ENCODE measurements around the gene COLEC12. TPM values are rescaled to one million over a fixed set of nuclear protein-coding genes. Genes with fewer than 3 reads are reported as not detected.

COLEC12 gene
- total RNA-seq, 4 donors from 2014 or later = 1.4 to 12.2 (median 4.0) TPM

GRCh38 chr18:461762-462161, 38.7 kb downstream of the COLEC12 start:
- Histone ChIP-seq H3K4me3 (no peak overlapping the region), H3K9me3 (no peaks in the 10 kb centered on the region), H3K27ac (no peak overlapping the region), H3K36me3 (no peaks in the 10 kb centered on the region), H3K4me1 (peaks cover 0 to 19% (median 4%) of the 10 kb centered on the region in 3 donors), H3K27me3 (peaks cover 0 to 6% (median 0%) of the 10 kb centered on the region in 4 donors)
- 57 to 64% methylated on average over 2 of the region's 2 CpGs for WGBS, 2 donors
- TF ChIP-seq POLR2A (IDR thresholded peaks at IDR 0.05) = no peak
- no peak for TF ChIP-seq CTCF (IDR thresholded peaks at IDR 0.05)
- no peak for DNase-seq
- intact Hi-C loops (cut with DNase I) = no loop called here

- DNase-seq = no peak
- no peaks in the 10 kb centered on the region for H3K36me3 ChIP-seq
- no peak overlapping the region for H3K4me3 ChIP-seq
- intact Hi-C loops (cut with DNase I) = no loop called here
- H3K27me3 ChIP-seq = peaks cover 0 to 6% (median 0%) of the 10 kb centered on the region in 4 donors
- H3K4me1 ChIP-seq = peaks cover 0 to 22% (median 4%) of the 10 kb centered on the region in 3 donors
- H3K9me3 ChIP-seq = no peaks in the 10 kb centered on the region
- TF ChIP-seq CTCF (IDR thresholded peaks at IDR 0.05) (no peak), POLR2A (IDR thresholded peaks at IDR 0.05) (no peak)
- no peak overlapping the region for H3K27ac ChIP-seq
- 81 to 92% methylated on average over 5 to 6 of the region's 6 CpGs for WGBS, 2 donors
Measured at GRCh38 chr18:460791-461190, 39.7 kb downstream of the COLEC12 start.

- WGBS, 2 donors = 54 to 75% methylated on average over 14 of the region's 14 CpGs
- no peak overlapping the region for H3K27ac ChIP-seq
- TF ChIP-seq CTCF (IDR thresholded peaks at IDR 0.05) (no peak), POLR2A (IDR thresholded peaks at IDR 0.05) (no peak)
- H3K27me3 ChIP-seq = peaks cover 0 to 6% (median 0%) of the 10 kb centered on the region in 4 donors
- DNase-seq = no peak
- no peaks in the 10 kb centered on the region for H3K9me3 ChIP-seq
- peaks cover 0 to 22% (median 4%) of the 10 kb centered on the region in 3 donors for H3K4me1 ChIP-seq
- intact Hi-C loops (cut with DNase I) = loop anchor here (10.0 kb wide), 1 partner anchor 165 kb away; no protein-coding TSS in a partner anchor
- H3K36me3 ChIP-seq = no peaks in the 10 kb centered on the region
- no peak overlapping the region for H3K4me3 ChIP-seq
Measured at GRCh38 chr18:459814-460593, 40.5 kb downstream of the COLEC12 start.

- WGBS, 2 donors = 61 to 67% methylated on average over 12 of the region's 12 CpGs
- Histone ChIP-seq H3K4me3 (peak overlapping the region in 1 of 4 donors; percentile 46), H3K4me1 (peaks cover 0 to 22% (median 4%) of the 10 kb centered on the region in 3 donors), H3K27ac (peak overlapping the region in 2 of 4 donors; percentile 80 to 83), H3K27me3 (peaks cover 0 to 6% (median 0%) of the 10 kb centered on the region in 4 donors), H3K36me3 (no peaks in the 10 kb centered on the region), H3K9me3 (no peaks in the 10 kb centered on the region)
- intact Hi-C loops (cut with DNase I) = loop anchor here (10.0 kb wide), 1 partner anchor 163 kb away; no protein-coding TSS in a partner anchor
- TF ChIP-seq POLR2A (IDR thresholded peaks at IDR 0.05) (no peak), CTCF (IDR thresholded peaks at IDR 0.05) (no peak)
- no peak for DNase-seq
Measured at GRCh38 chr18:457521-458412, 42.7 kb downstream of the COLEC12 start.
